ENCODE measurements around the gene FADS3. TPM values are rescaled to one million over a fixed set of nuclear protein-coding genes. Genes with fewer than 3 reads are reported as not detected.

The FADS3 gene
- total RNA-seq, 1 experiment from 2014 or later: 67.9 TPM

DNA sequence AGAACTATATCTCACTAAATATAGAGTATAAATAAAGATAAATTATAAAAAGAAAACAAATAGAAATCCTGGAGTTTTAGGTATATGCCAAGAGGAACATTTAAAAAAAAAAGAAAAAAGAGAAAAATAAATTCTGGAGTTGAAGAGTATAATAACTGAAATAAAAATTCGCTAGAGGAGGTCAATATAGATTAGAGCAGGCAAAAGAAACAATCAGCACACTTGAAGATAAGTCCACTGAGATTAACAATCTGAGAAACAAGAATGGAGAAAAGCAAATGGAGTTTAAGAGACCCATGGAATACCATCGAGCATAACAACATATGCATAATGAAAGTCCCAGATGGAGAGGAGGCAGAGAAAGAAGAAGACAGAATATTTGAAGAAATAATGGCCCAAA, 44.5 kb upstream of the FADS3 start:
- no peaks in the 10 kb centered on the region for H3K4me1 ChIP-seq (ENCODE audit: insufficient read depth, low read length)
- H3K4me3 ChIP-seq (ENCODE audit: low read length): no peak overlapping the region
- H3K9me3 ChIP-seq (ENCODE audit: low read length): peaks cover 3% of the 10 kb centered on the region; the same call in 1 of the 2 replicates
- intact Hi-C loops (cut with micrococcal nuclease): no loop called here
- no peaks in the 10 kb centered on the region for H4K20me1 ChIP-seq (ENCODE audit: low read length)
- ATAC-seq: no peak
- ChIA-PET POLR2A (ENCODE audit: unreplicated experiment) (no interaction called here), CTCF (no interaction called here)
- no peak for DNase-seq
- H3F3A ChIP-seq (ENCODE audit: low read length, unreplicated experiment): peaks cover 3% of the 10 kb centered on the region
- no peak overlapping the region for H3K27ac ChIP-seq (ENCODE audit: low read length)
- BruUV-seq (replicated peaks): no TSS peak
- no peak overlapping the region for H2AFZ ChIP-seq (ENCODE audit: low read length)
- H3K36me3 ChIP-seq (ENCODE audit: low read depth, low read length): no peaks in the 10 kb centered on the region
- TF ChIP-seq, protein P1, sequence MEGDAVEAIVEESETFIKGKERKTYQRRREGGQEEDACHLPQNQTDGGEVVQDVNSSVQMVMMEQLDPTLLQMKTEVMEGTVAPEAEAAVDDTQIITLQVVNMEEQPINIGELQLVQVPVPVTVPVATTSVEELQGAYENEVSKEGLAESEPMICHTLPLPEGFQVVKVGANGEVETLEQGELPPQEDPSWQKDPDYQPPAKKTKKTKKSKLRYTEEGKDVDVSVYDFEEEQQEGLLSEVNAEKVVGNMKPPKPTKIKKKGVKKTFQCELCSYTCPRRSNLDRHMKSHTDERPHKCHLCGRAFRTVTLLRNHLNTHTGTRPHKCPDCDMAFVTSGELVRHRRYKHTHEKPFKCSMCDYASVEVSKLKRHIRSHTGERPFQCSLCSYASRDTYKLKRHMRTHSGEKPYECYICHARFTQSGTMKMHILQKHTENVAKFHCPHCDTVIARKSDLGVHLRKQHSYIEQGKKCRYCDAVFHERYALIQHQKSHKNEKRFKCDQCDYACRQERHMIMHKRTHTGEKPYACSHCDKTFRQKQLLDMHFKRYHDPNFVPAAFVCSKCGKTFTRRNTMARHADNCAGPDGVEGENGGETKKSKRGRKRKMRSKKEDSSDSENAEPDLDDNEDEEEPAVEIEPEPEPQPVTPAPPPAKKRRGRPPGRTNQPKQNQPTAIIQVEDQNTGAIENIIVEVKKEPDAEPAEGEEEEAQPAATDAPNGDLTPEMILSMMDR (conservative IDR thresholded peaks at IDR 0.05; ENCODE audit: low read depth, low read length): no peak
- no peak for TF ChIP-seq EZH2 (IDR thresholded peaks at IDR 0.05; ENCODE audit: low read length, unreplicated experiment)
- TF ChIP-seq EZH2phosphoT487 (IDR thresholded peaks at IDR 0.05; ENCODE audit: borderline replicate concordance, low read length): no peak
- H3K4me2 ChIP-seq (ENCODE audit: low read length): no peak overlapping the region
- no peaks in the 10 kb centered on the region for H3K27me3 ChIP-seq (ENCODE audit: low read length)
- no peak overlapping the region for H3K9ac ChIP-seq (ENCODE audit: low read length)
- no peaks in the 10 kb centered on the region for H3K79me2 ChIP-seq (ENCODE audit: low read length)
- H3K9me2 ChIP-seq (replicated peaks; ENCODE audit: low read length): no peaks in the 10 kb centered on the region

DNA sequence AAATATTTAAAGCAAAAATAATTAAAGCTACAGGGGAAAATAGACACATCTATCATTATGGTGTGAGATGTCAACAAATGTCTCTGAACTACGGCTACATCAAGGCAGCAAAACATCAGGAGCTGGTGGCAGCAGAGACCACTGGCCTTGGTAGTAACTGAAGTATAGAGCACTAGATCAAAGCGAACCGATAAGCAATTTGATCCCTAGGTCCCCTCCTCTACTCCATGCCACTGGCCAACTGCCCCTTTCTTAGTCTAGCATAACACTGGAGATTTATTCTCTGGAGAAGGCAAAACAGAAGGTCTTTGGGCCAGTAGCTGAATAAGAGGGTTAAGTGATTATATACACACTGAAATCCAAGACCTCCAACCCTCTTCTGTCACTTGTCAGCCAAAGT, 39.6 kb upstream of the FADS3 start:
- no peaks in the 10 kb centered on the region for H3K9me3 ChIP-seq (ENCODE audit: low read length)
- TF ChIP-seq EZH2phosphoT487 (IDR thresholded peaks at IDR 0.05; ENCODE audit: borderline replicate concordance, low read length) (no peak), EZH2 (IDR thresholded peaks at IDR 0.05; ENCODE audit: low read length, unreplicated experiment) (no peak)
- TF ChIP-seq, protein P1 (conservative IDR thresholded peaks at IDR 0.05; ENCODE audit: low read depth, low read length): no peak
- no peak for ATAC-seq
- H3K4me2 ChIP-seq (ENCODE audit: low read length): no peak overlapping the region
- H3K4me1 ChIP-seq (ENCODE audit: insufficient read depth, low read length): no peaks in the 10 kb centered on the region
- no peak overlapping the region for H3K27ac ChIP-seq (ENCODE audit: low read length)
- H4K20me1 ChIP-seq (ENCODE audit: low read length): no peaks in the 10 kb centered on the region
- intact Hi-C loops (cut with micrococcal nuclease): no loop called here
- H3K9ac ChIP-seq (ENCODE audit: low read length): no peak overlapping the region
- POLR2A ChIA-PET (ENCODE audit: unreplicated experiment): no interaction called here
- no peak overlapping the region for H2AFZ ChIP-seq (ENCODE audit: low read length)
- H3K4me3 ChIP-seq (ENCODE audit: low read length): no peak overlapping the region
- CTCF ChIA-PET: no interaction called here
- no peaks in the 10 kb centered on the region for H3K27me3 ChIP-seq (ENCODE audit: low read length)
- BruUV-seq (replicated peaks): no TSS peak
- no peaks in the 10 kb centered on the region for H3K36me3 ChIP-seq (ENCODE audit: low read depth, low read length)
- H3K9me2 ChIP-seq (replicated peaks; ENCODE audit: low read length): no peaks in the 10 kb centered on the region
- no peak for DNase-seq
- H3F3A ChIP-seq (ENCODE audit: low read length, unreplicated experiment): no peaks in the 10 kb centered on the region
- no peaks in the 10 kb centered on the region for H3K79me2 ChIP-seq (ENCODE audit: low read length)

DNA sequence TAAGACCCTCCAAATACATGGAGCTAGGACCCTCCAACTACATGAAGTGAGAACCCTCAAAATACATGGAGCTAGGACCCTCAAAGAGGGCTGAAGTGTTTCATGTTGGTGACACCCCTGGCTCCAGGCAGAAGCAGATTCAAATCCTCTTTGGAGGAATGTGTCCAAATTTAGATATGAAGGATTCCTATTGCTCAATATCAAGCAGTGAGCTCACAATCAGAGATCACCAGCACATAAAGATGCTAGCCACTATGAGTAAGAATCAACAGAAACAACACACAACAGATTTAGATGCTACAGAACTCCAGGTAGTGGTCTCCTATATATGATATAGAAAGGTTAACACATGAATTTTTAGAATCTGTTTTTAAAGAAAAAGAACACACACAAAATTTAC, 37.3 kb upstream of the FADS3 start:
- no peaks in the 10 kb centered on the region for H3K9me2 ChIP-seq (replicated peaks; ENCODE audit: low read length)
- no peak overlapping the region for H3K4me3 ChIP-seq (ENCODE audit: low read length)
- TF ChIP-seq, protein P1 (conservative IDR thresholded peaks at IDR 0.05; ENCODE audit: low read depth, low read length): no peak
- TF ChIP-seq EZH2phosphoT487 (IDR thresholded peaks at IDR 0.05; ENCODE audit: borderline replicate concordance, low read length) (no peak), EZH2 (IDR thresholded peaks at IDR 0.05; ENCODE audit: low read length, unreplicated experiment) (no peak)
- ATAC-seq (no peak), DNase-seq (no peak)
- CTCF ChIA-PET: interaction anchor here (0.8 kb wide), 1 partner anchor 19 kb away, joined by 3 read pairs; no protein-coding TSS in a partner anchor
- no peaks in the 10 kb centered on the region for H4K20me1 ChIP-seq (ENCODE audit: low read length)
- no peak overlapping the region for H2AFZ ChIP-seq (ENCODE audit: low read length)
- H3K27ac ChIP-seq (ENCODE audit: low read length): no peak overlapping the region
- H3K9ac ChIP-seq (ENCODE audit: low read length): no peak overlapping the region
- BruUV-seq (replicated peaks): no TSS peak
- intact Hi-C loops (cut with micrococcal nuclease): no loop called here
- no peaks in the 10 kb centered on the region for H3K27me3 ChIP-seq (ENCODE audit: low read length)
- POLR2A ChIA-PET (ENCODE audit: unreplicated experiment): interaction anchor here (0.6 kb wide), 1 partner anchor 691 kb away, joined by 5 read pairs; no protein-coding TSS in a partner anchor
- no peaks in the 10 kb centered on the region for H3K4me1 ChIP-seq (ENCODE audit: insufficient read depth, low read length)
- H3K79me2 ChIP-seq (ENCODE audit: low read length): no peaks in the 10 kb centered on the region
- no peaks in the 10 kb centered on the region for H3K9me3 ChIP-seq (ENCODE audit: low read length)
- H3K4me2 ChIP-seq (ENCODE audit: low read length): no peak overlapping the region
- no peaks in the 10 kb centered on the region for H3F3A ChIP-seq (ENCODE audit: low read length, unreplicated experiment)
- no peaks in the 10 kb centered on the region for H3K36me3 ChIP-seq (ENCODE audit: low read depth, low read length)
